ENCODE measurements around the gene KIAA0930. TPM values are rescaled to one million over a fixed set of nuclear protein-coding genes. Genes with fewer than 3 reads are reported as not detected.

The KIAA0930 gene
- total and polyA plus RNA-seq, 3 donors from 2014 or later, result 62.4 to 77.5 (median 62.9) TPM

DNA sequence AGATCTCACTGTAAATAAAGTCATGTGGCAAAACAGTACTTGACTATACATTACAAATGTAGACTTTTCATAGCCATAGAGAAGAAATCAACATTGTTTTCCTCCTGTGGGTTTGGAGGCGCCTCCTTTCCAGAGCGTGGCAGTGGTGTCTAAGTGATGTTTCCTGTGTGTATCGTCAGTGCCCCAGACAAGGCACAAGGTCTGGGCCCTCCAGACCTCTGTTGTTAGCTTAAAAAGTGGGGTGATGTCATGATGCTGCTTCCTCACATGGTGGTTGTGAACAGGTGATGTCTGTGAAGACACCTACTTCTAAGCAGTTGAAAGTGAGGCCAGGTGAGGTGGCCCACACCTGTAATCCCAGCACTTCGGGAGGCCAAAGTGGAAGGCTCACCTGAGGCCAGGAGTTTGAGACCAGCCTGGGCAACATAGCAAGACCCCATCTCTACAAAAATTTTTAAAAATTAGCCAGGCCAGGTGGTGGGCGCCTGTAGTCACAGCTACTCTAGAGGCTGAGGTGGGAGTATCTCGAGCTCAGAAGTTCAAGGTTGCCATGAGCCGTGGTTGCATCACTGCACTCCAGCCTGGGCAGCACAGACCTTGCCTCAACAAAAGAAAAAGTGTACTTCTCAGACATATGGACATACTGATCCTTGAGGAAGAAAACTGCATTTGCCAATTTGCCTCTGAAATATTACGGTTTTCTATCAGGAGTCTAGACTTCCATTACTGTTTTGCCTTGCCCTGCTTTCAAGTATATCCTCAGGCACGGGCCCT lies 61.2 kb downstream of the KIAA0930 start:
- no peak for DNase-seq
- no peak overlapping the region for H3K27ac ChIP-seq
- TF ChIP-seq POLR2A (IDR thresholded peaks at IDR 0.05), result no peak
- TF ChIP-seq CTCF (IDR thresholded peaks at IDR 0.05), result no peak
- H3K27me3 ChIP-seq, result no peaks in the 10 kb centered on the region
- H3K4me3 ChIP-seq, result no peak overlapping the region
- H3K4me1 ChIP-seq, result no peaks in the 10 kb centered on the region
- intact Hi-C loops (cut with DNase I; ENCODE audit: low total_unique reads), result no loop called here
- H3K9me3 ChIP-seq, result no peaks in the 10 kb centered on the region
- H3K36me3 ChIP-seq (ENCODE audit: low read depth, missing control alignments), result no peaks in the 10 kb centered on the region
- 77 to 87% methylated on average over 9 of the region's 9 CpGs for WGBS, 2 donors

DNA sequence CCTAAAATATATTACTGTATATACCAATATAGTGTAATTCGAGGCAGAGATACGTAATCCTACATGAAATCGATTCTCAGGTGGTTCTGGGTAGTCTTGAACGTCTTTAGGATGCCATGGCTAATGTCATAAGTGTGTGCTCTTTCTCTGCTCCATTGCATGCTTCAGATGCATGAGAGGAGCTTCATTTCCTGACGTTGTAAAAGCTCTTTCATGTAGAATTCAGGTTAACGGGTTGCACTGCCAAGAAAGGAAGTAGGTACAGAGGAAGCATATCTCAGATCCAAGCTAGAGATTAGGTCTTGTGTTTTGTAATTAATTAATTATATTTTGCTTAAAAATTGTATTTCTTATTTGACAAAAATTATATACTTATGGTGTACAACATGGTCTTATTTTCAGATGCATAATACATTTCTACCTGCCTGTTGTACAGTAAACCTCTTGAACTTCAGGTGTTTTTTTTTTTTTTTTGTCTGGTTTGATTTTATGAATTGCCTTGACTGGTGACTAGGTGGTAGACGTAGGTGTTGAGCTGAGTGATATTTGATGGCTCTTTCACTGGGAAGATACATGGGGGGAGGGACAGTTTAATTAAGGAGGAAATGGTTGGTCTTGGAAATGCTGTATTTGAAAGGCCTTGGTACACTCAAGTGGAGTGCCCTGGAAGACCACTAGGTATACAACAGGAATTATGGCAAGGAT lies 67.7 kb downstream of the KIAA0930 start:
- WGBS, 2 donors, result 87% methylated on average over 7 of the region's 7 CpGs
- Histone ChIP-seq H3K27me3 (no peaks in the 10 kb centered on the region), H3K4me1 (no peaks in the 10 kb centered on the region), H3K27ac (no peak overlapping the region), H3K4me3 (no peak overlapping the region), H3K36me3 (ENCODE audit: low read depth, missing control alignments) (no peaks in the 10 kb centered on the region), H3K9me3 (no peaks in the 10 kb centered on the region)
- intact Hi-C loops (cut with DNase I; ENCODE audit: low total_unique reads), result no loop called here
- no peak for TF ChIP-seq POLR2A (IDR thresholded peaks at IDR 0.05)
- TF ChIP-seq CTCF (IDR thresholded peaks at IDR 0.05), result no peak
- DNase-seq, result no peak

- intact Hi-C loops (cut with DNase I; ENCODE audit: low total_unique reads), result no loop called here
- H3K4me1 ChIP-seq, result no peaks in the 10 kb centered on the region
- 81 to 86% methylated on average over 6 of the region's 6 CpGs for WGBS, 2 donors
- H3K27me3 ChIP-seq, result no peaks in the 10 kb centered on the region
- H3K36me3 ChIP-seq (ENCODE audit: low read depth, missing control alignments), result no peaks in the 10 kb centered on the region
- TF ChIP-seq POLR2A (IDR thresholded peaks at IDR 0.05), result no peak
- TF ChIP-seq CTCF (IDR thresholded peaks at IDR 0.05), result no peak
- H3K9me3 ChIP-seq, result no peaks in the 10 kb centered on the region
- no peak for DNase-seq
- no peak overlapping the region for H3K4me3 ChIP-seq
- H3K27ac ChIP-seq, result no peak overlapping the region
Measured at GRCh38 chr22:45171830-45172229, 68.9 kb downstream of the KIAA0930 start.

- H3K27ac ChIP-seq, result peak overlapping the region in 1 of 2 donors; percentile 41
- no peaks in the 10 kb centered on the region for H3K36me3 ChIP-seq (ENCODE audit: low read depth, missing control alignments)
- H3K9me3 ChIP-seq, result no peaks in the 10 kb centered on the region
- no peak overlapping the region for H3K4me3 ChIP-seq
- intact Hi-C loops (cut with DNase I; ENCODE audit: low total_unique reads), result no loop called here
- 61 to 70% methylated on average over 19 of the region's 19 CpGs for WGBS, 2 donors
- no peaks in the 10 kb centered on the region for H3K27me3 ChIP-seq
- no peak for TF ChIP-seq POLR2A (IDR thresholded peaks at IDR 0.05)
- TF ChIP-seq CTCF (IDR thresholded peaks at IDR 0.05), result no peak
- peak; percentile 81 for DNase-seq
- H3K4me1 ChIP-seq, result no peaks in the 10 kb centered on the region
Measured at GRCh38 chr22:45169591-45170466, 70.9 kb downstream of the KIAA0930 start.

Measured in testis (tissue), 3 donors.